ENCODE results near the gene PGM2. TPM values are rescaled to one million over a fixed set of nuclear protein-coding genes. Genes with fewer than 3 reads are reported as not detected.

The PGM2 gene
- total RNA-seq, 1 donor from 2014 or later: 19.5 TPM

- DNase-seq (ENCODE audit: low spot score): no peak
These were observed 75.7 kb downstream of the PGM2 start for GRCh38 chr4:37902212-37902611.

GRCh38 chr4:37902738-37903693, 76.5 kb downstream of the PGM2 start:
- DNase-seq (ENCODE audit: low spot score): no peak

GRCh38 chr4:37903901-37904300, 77.4 kb downstream of the PGM2 start:
- DNase-seq (ENCODE audit: low spot score): no peak

- DNase-seq (ENCODE audit: low spot score): no peak
These were observed 78.3 kb downstream of the PGM2 start for GRCh38 chr4:37904824-37905223.

- DNase-seq (ENCODE audit: low spot score): no peak
These were observed 79.2 kb downstream of the PGM2 start for GRCh38 chr4:37905533-37906169.

DNA sequence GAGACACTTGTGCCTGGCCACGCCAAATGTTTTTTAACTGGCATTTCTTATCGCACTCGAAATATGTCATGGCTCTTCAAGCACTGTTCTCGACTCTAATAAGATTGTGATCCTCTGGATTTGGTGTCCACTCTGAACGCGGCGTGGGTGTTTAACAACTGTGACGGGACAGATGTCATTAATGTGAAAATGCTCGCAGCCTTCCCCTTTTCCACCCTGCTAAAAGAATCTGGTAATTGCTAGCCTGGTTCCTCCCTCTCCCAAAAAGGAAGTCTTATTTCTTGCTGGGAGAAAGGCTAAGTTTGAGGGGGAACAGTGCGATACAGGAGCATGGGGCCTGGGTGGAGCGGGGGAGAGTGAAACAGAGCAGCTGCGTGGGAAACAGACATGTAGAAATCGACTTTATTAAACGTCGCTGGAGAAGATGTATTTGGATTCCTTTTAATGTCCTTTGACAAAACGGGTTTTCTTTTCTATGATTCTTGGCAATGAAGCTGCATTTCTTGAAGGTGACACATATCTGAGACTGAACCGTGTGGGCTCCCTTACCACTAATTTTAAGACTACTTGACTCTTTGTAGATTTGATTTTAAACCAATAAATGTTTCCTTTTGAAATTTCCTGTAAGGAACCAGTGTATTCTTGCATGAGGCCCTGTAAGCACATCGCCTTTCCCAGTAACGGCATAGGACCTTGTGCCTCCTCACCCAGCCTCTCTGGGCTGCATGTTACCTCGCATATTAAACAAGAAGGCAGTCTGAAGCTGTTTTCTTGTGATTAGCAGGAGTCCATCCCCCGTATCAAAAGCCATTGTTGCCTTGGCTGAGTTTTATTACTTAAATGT, 82.2 kb downstream of the PGM2 start:
- peak; percentile 31 for DNase-seq (ENCODE audit: low spot score)

DNA sequence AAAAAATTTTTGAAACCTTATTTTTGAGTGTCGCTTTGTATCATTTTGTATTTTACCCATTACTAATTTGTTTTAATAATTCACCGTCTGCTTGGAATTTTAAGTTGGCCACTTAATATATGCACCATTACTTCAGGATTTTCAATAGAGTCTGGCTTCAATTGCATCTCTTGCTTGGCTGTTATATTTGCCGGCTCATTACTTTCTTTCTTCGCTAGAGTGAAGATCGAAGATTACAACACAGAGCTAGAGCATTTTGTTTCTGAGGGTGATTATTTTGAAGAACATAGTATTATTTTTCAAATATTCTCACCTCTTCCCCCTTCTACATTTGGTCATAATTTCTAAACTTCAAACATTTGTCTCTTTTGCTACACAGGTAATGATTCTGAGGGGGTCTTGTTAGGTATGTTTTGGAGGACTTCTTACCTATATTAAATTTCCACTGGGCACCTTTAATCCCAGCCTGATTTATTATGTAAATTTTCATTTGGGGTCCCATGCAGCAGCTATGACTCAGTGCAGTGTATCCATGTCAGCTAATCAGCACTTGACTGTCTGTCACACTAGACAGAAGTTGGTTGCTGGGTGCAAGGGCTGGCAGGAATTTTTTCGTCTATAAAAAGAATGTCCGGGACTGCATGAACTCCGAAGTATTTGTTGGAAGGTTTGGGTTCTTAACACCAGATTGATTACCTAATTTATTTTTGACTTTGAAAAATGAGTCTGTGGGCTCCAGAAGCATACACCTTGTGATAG, 83.0 kb downstream of the PGM2 start:
- no peak for DNase-seq (ENCODE audit: low spot score)

GRCh38 chr4:37910091-37910486, 83.6 kb downstream of the PGM2 start:
- DNase-seq (ENCODE audit: low spot score): no peak

Other genes with a start within 250 kb of the PGM2 start
- gene RELL1, start 140.3 kb upstream of the PGM2 start, total RNA-seq (ENCODE audit: insufficient read depth, low replicate concordance): 62.6 TPM
- 104 TPM for gene TBC1D1, start 64.4 kb downstream of the PGM2 start, total RNA-seq (ENCODE audit: insufficient read depth, low replicate concordance)
- gene PTTG2, start 133.7 kb downstream of the PGM2 start, total RNA-seq (ENCODE audit: insufficient read depth, low replicate concordance): not detected